AG04450 (cell line): Measurements from ENCODE around the gene ETV4. TPM values are rescaled to one million over a fixed set of nuclear protein-coding genes. Genes with fewer than 3 reads are reported as not detected.

Experiments
- CTCF ChIA-PET: fragments of 300-600, 350-600 bp; formaldehyde crosslinking; extraction: SDS; loops from one replicate; lab custom pipeline; 2022; ENCODE audit warnings: antibody characterized with exemption, inconsistent platforms; lab: Charles Lee
- POLR2A ChIA-PET: fragments of 350-600 bp; formaldehyde crosslinking; extraction: SDS; loops from one replicate; lab custom pipeline; 2021; ENCODE audit warnings: antibody characterized with exemption, inconsistent platforms; lab: Yijun Ruan, JAX
- DNase-seq: peaks from one replicate; pipeline ENCODE4 v3.0.0-alpha.2; 2011; ENCODE audit warnings: low read depth, low spot score
- H3K27ac ChIP-seq: one replicate; pipeline ENCODE4 v1.5.1; 2012; ENCODE audit warnings: low read depth, low read length, control low read depth
- H3K27me3 ChIP-seq: one replicate; pipeline ENCODE4 v1.6.0; 2012; ENCODE audit warnings: low read length; ENCODE audit not compliant: control insufficient read depth, insufficient read depth
- H3K4me3 ChIP-seq: 2 replicates; pipeline ENCODE4 v1.5.1; 2011; ENCODE audit warnings: mild to moderate bottlenecking, low read depth, low read length, control low read depth
- H3K9me3 ChIP-seq: 2 replicates; pipeline ENCODE4 v1.5.1; 2012; ENCODE audit warnings: low read length; ENCODE audit not compliant: control insufficient read depth, insufficient read depth
- polyA plus RNA-seq: library from polyadenylated mRNA; depleted of rRNA; stranded (reverse); fragments of >200 nt; gene quantifications from 2 replicates; pipeline ENCODE4 v1.2.3, GENCODE V29; 2011
- TF ChIP-seq, protein P1 (sequence below): IDR thresholded peaks from 2 replicates; pipeline ENCODE4 v1.5.1; 2011; ENCODE audit warnings: low read depth, low read length, control low read depth, inconsistent platforms

Gene ETV4
- polyA plus RNA-seq, 1 experiment: 6.7 TPM

DNA sequence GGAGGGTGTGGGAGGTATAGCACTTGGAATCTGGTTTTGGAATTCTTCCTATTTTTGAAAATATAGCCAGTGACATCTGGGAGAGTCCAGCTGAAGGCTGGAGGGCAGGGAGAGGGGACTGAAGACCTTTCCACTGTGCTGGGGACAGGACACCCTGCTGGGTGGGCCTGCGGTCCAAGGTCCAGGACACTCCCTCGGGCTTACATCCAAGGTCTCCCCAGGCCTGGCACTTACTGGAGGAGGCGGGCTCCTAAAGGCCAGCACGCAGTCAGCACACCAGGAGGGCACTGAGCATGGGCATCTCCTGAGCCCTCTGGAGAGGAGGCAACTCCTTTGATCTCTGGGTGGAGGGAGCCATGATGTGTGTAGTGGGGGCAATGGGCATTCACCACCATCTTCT lies 35.5 kb upstream of the ETV4 start:
- ChIA-PET POLR2A (no interaction called here), CTCF (no interaction called here)
- Histone ChIP-seq H3K27me3 (no peaks in the 10 kb centered on the region), H3K9me3 (no peaks in the 10 kb centered on the region), H3K27ac (no peak overlapping the region), H3K4me3 (no peak overlapping the region)
- DNase-seq: no peak
- TF ChIP-seq, protein P1, sequence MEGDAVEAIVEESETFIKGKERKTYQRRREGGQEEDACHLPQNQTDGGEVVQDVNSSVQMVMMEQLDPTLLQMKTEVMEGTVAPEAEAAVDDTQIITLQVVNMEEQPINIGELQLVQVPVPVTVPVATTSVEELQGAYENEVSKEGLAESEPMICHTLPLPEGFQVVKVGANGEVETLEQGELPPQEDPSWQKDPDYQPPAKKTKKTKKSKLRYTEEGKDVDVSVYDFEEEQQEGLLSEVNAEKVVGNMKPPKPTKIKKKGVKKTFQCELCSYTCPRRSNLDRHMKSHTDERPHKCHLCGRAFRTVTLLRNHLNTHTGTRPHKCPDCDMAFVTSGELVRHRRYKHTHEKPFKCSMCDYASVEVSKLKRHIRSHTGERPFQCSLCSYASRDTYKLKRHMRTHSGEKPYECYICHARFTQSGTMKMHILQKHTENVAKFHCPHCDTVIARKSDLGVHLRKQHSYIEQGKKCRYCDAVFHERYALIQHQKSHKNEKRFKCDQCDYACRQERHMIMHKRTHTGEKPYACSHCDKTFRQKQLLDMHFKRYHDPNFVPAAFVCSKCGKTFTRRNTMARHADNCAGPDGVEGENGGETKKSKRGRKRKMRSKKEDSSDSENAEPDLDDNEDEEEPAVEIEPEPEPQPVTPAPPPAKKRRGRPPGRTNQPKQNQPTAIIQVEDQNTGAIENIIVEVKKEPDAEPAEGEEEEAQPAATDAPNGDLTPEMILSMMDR: no peak

- no peak overlapping the region for H3K27ac ChIP-seq
- POLR2A ChIA-PET: no interaction called here
- no peaks in the 10 kb centered on the region for H3K9me3 ChIP-seq
- DNase-seq: no peak
- no peak overlapping the region for H3K4me3 ChIP-seq
- TF ChIP-seq, protein P1: no peak
- CTCF ChIA-PET: no interaction called here
- no peaks in the 10 kb centered on the region for H3K27me3 ChIP-seq
These were observed 35.0 kb upstream of the ETV4 start for GRCh38 chr17:43581130-43581529.

GRCh38 chr17:43579566-43580140 lies 33.5 kb upstream of the ETV4 start:
- Histone ChIP-seq H3K4me3 (no peak overlapping the region), H3K27ac (peak overlapping the region; percentile 82), H3K27me3 (no peaks in the 10 kb centered on the region), H3K9me3 (no peaks in the 10 kb centered on the region)
- ChIA-PET CTCF (interaction anchor here (1.4 kb wide), 1 partner anchor 186 kb away, joined by 5 read pairs; no protein-coding TSS in a partner anchor), POLR2A (interaction anchor here (0.5 to 2.1 kb wide), 5 partner anchors 12 to 1311 kb away, joined by 5 to 9 read pairs (median 6); no protein-coding TSS in a partner anchor)
- TF ChIP-seq, protein P1: no peak
- peak; percentile 83 for DNase-seq

GRCh38 chr17:43578699-43579565 lies 32.8 kb upstream of the ETV4 start:
- ChIA-PET CTCF (interaction anchor here (0.6 to 1.4 kb wide), 3 partner anchors 9 to 187 kb away, joined by 3 to 5 read pairs (median 3); no protein-coding TSS in a partner anchor), POLR2A (interaction anchor here (0.5 to 2.1 kb wide), 5 partner anchors 13 to 580 kb away, joined by 3 to 9 read pairs (median 6); no protein-coding TSS in a partner anchor)
- no peak overlapping the region for H3K4me3 ChIP-seq
- TF ChIP-seq, protein P1: no peak
- H3K27ac ChIP-seq: peak overlapping the region; percentile 82
- no peaks in the 10 kb centered on the region for H3K9me3 ChIP-seq
- no peaks in the 10 kb centered on the region for H3K27me3 ChIP-seq
- DNase-seq: no peak
